Stimulated activated CD4-positive, alpha-beta T cell treated with anti-CD3 and anti-CD28 coated beads, TNF-alpha, amount 100 ng/mL, for 4 hours (primary cell): Measurements from ENCODE around the gene CBLN3.

Experiments
- DNase-seq, 3 experiments: peaks; one replicate each; pipeline ENCODE4 v3.0.0-alpha.2; 2020; ENCODE audit warnings: low read depth in 3 of 3

CBLN3 gene

GRCh38 chr14:24382064-24382371 lies 47.5 kb downstream of the CBLN3 start:
- DNase-seq: no peak

GRCh38 chr14:24381363-24382063 lies 48.0 kb downstream of the CBLN3 start:
- DNase-seq: no peak

GRCh38 chr14:24379907-24380730 lies 49.3 kb downstream of the CBLN3 start:
- no peak for DNase-seq

- no peak for DNase-seq
Observed at GRCh38 chr14:24378981-24379906, 50.2 kb downstream of the CBLN3 start.

GRCh38 chr14:24378327-24378726 lies 51.1 kb downstream of the CBLN3 start:
- no peak for DNase-seq

- no peak for DNase-seq
Observed at GRCh38 chr14:24377657-24378056, 51.8 kb downstream of the CBLN3 start.

GRCh38 chr14:24377126-24377525 lies 52.3 kb downstream of the CBLN3 start:
- DNase-seq: no peak
